ENCODE measurements around the gene ABCC3. TPM values are rescaled to one million over a fixed set of nuclear protein-coding genes. Genes with fewer than 3 reads are reported as not detected.

Gene ABCC3
- total and polyA plus RNA-seq, 2 donors (not counting 1 experiment from before 2014, with no cell fraction given), result 11.5 to 34.8 TPM

GRCh38 chr17:50624321-50624934, 10.3 kb upstream of the ABCC3 start:
- no peak overlapping the region for H3K27ac ChIP-seq (ENCODE audit: insufficient read depth, low read length)
- no peak overlapping the region for H3K4me2 ChIP-seq (ENCODE audit: extremely low read depth, insufficient read depth, low read length)

GRCh38 chr17:50625032-50625871, 9.4 kb upstream of the ABCC3 start:
- H4K20me1 ChIP-seq (ENCODE audit: control insufficient read depth, extremely low read depth, insufficient read depth, low read length), result no peaks in the 10 kb centered on the region
- DNase-seq (ENCODE audit: low read depth in 2 of 2), result no peak
- no peaks in the 10 kb centered on the region for H3K4me1 ChIP-seq (ENCODE audit: control insufficient read depth, extremely low read depth, insufficient read depth, low read length)
- peaks cover 7% of the 10 kb centered on the region for H3K27me3 ChIP-seq (ENCODE audit: control insufficient read depth, insufficient read depth, low read length)
- no peak for TF ChIP-seq EZH2 (IDR thresholded peaks at IDR 0.05; ENCODE audit: low read length, missing control alignments)
- no peak for TF ChIP-seq CTCF (conservative IDR thresholded peaks at IDR 0.05 in 1 of 2, IDR thresholded peaks at IDR 0.05 in 1 of 2; ENCODE audit: low read depth in 1 of 2, low read length in 2 of 2)
- no peak overlapping the region for H2AFZ ChIP-seq (ENCODE audit: low read length)
- no peak overlapping the region for H3K4me3 ChIP-seq (replicated peaks in 1 of 4; ENCODE audit: control extremely low read depth in 1 of 4, insufficient read depth in 1 of 4, low read depth in 3 of 4, low read length in 4 of 4)
- no peaks in the 10 kb centered on the region for H3K79me2 ChIP-seq (ENCODE audit: control insufficient read depth, insufficient read depth, low read length)
- no peaks in the 10 kb centered on the region for H3K36me3 ChIP-seq (ENCODE audit: control insufficient read depth, insufficient read depth, low read length)
- H3K4me2 ChIP-seq (ENCODE audit: extremely low read depth, insufficient read depth, low read length), result no peak overlapping the region
- H3K27ac ChIP-seq (ENCODE audit: insufficient read depth, low read length), result no peak overlapping the region
- H3K9ac ChIP-seq (ENCODE audit: insufficient read depth, low read length), result no peak overlapping the region
- H3K9me3 ChIP-seq (ENCODE audit: control insufficient read depth, insufficient read depth, low read depth, low read length), result no peaks in the 10 kb centered on the region

More at GRCh38 chr17:50624321-50624934, 10.3 kb upstream of the ABCC3 start:
- no peaks in the 10 kb centered on the region for H3K9me3 ChIP-seq (ENCODE audit: control insufficient read depth, insufficient read depth, low read depth, low read length)
- H2AFZ ChIP-seq (ENCODE audit: low read length), result no peak overlapping the region
- no peaks in the 10 kb centered on the region for H3K36me3 ChIP-seq (ENCODE audit: control insufficient read depth, insufficient read depth, low read length)
- no peak for TF ChIP-seq EZH2 (IDR thresholded peaks at IDR 0.05; ENCODE audit: low read length, missing control alignments)
- no peak for TF ChIP-seq CTCF (conservative IDR thresholded peaks at IDR 0.05 in 1 of 2, IDR thresholded peaks at IDR 0.05 in 1 of 2; ENCODE audit: low read depth in 1 of 2, low read length in 2 of 2)
- peaks cover 7% of the 10 kb centered on the region for H3K27me3 ChIP-seq (ENCODE audit: control insufficient read depth, insufficient read depth, low read length)
- no peak overlapping the region for H3K9ac ChIP-seq (ENCODE audit: insufficient read depth, low read length)
- no peaks in the 10 kb centered on the region for H4K20me1 ChIP-seq (ENCODE audit: control insufficient read depth, extremely low read depth, insufficient read depth, low read length)
- H3K4me1 ChIP-seq (ENCODE audit: control insufficient read depth, extremely low read depth, insufficient read depth, low read length), result no peaks in the 10 kb centered on the region
- DNase-seq (ENCODE audit: low read depth in 2 of 2), result no peak
- no peaks in the 10 kb centered on the region for H3K79me2 ChIP-seq (ENCODE audit: control insufficient read depth, insufficient read depth, low read length)
- H3K4me3 ChIP-seq (replicated peaks in 1 of 4; ENCODE audit: control extremely low read depth in 1 of 4, insufficient read depth in 1 of 4, low read depth in 3 of 4, low read length in 4 of 4), result no peak overlapping the region

GRCh38 chr17:50626037-50626574, 8.6 kb upstream of the ABCC3 start:
- H3K4me3 ChIP-seq (replicated peaks in 1 of 4; ENCODE audit: control extremely low read depth in 1 of 4, insufficient read depth in 1 of 4, low read depth in 3 of 4, low read length in 4 of 4), result no peak overlapping the region
- H3K9ac ChIP-seq (ENCODE audit: insufficient read depth, low read length), result no peak overlapping the region
- TF ChIP-seq EZH2 (IDR thresholded peaks at IDR 0.05; ENCODE audit: low read length, missing control alignments), result no peak
- peak; percentile 71 to 77 for TF ChIP-seq CTCF (conservative IDR thresholded peaks at IDR 0.05 in 1 of 2, IDR thresholded peaks at IDR 0.05 in 1 of 2; ENCODE audit: low read depth in 1 of 2, low read length in 2 of 2)
- peak; percentile 67 to 78 for DNase-seq (ENCODE audit: low read depth in 2 of 2)
- H3K36me3 ChIP-seq (ENCODE audit: control insufficient read depth, insufficient read depth, low read length), result no peaks in the 10 kb centered on the region
- H4K20me1 ChIP-seq (ENCODE audit: control insufficient read depth, extremely low read depth, insufficient read depth, low read length), result no peaks in the 10 kb centered on the region
- peaks cover 7% of the 10 kb centered on the region for H3K27me3 ChIP-seq (ENCODE audit: control insufficient read depth, insufficient read depth, low read length)
- no peaks in the 10 kb centered on the region for H3K9me3 ChIP-seq (ENCODE audit: control insufficient read depth, insufficient read depth, low read depth, low read length)
- H3K79me2 ChIP-seq (ENCODE audit: control insufficient read depth, insufficient read depth, low read length), result no peaks in the 10 kb centered on the region
- no peak overlapping the region for H3K27ac ChIP-seq (ENCODE audit: insufficient read depth, low read length)
- no peak overlapping the region for H2AFZ ChIP-seq (ENCODE audit: low read length)
- no peak overlapping the region for H3K4me2 ChIP-seq (ENCODE audit: extremely low read depth, insufficient read depth, low read length)
- H3K4me1 ChIP-seq (ENCODE audit: control insufficient read depth, extremely low read depth, insufficient read depth, low read length), result no peaks in the 10 kb centered on the region
